ENCODE data around the gene SCRN2.

Gene SCRN2

GRCh38 chr17:47819475-47819874, 21.6 kb downstream of the SCRN2 start:
- no peak for DNase-seq

GRCh38 chr17:47818002-47818695, 22.9 kb downstream of the SCRN2 start:
- no peak for DNase-seq

GRCh38 chr17:47816947-47817346, 24.1 kb downstream of the SCRN2 start:
- no peak for DNase-seq

- DNase-seq, result no peak
Measured at GRCh38 chr17:47816111-47816735, 24.9 kb downstream of the SCRN2 start.

GRCh38 chr17:47815106-47815918, 25.8 kb downstream of the SCRN2 start:
- no peak for DNase-seq

- DNase-seq, result no peak
Measured at GRCh38 chr17:47813512-47814031, 27.5 kb downstream of the SCRN2 start.

GRCh38 chr17:47813077-47813476, 28.0 kb downstream of the SCRN2 start:
- DNase-seq, result no peak

- no peak for DNase-seq
Measured at GRCh38 chr17:47812146-47812920, 28.7 kb downstream of the SCRN2 start.

- no peak for DNase-seq
Measured at GRCh38 chr17:47811709-47812108, 29.4 kb downstream of the SCRN2 start.

GRCh38 chr17:47810901-47811635, 30.0 kb downstream of the SCRN2 start:
- DNase-seq, result no peak

- peak in 1 of 5 donors; percentile 54 for DNase-seq
Measured at GRCh38 chr17:47810200-47810821, 30.8 kb downstream of the SCRN2 start.

GRCh38 chr17:47808830-47809480, 32.1 kb downstream of the SCRN2 start:
- no peak for DNase-seq

GRCh38 chr17:47808036-47808829, 32.8 kb downstream of the SCRN2 start:
- DNase-seq, result no peak

- no peak for DNase-seq
Measured at GRCh38 chr17:47807421-47807820, 33.7 kb downstream of the SCRN2 start.

- no peak for DNase-seq
Measured at GRCh38 chr17:47806913-47807255, 34.2 kb downstream of the SCRN2 start.

- no peak for DNase-seq
Measured at GRCh38 chr17:47806026-47806912, 34.8 kb downstream of the SCRN2 start.

- no peak for DNase-seq
Measured at GRCh38 chr17:47804461-47804860, 36.6 kb downstream of the SCRN2 start.

- no peak for DNase-seq
Measured at GRCh38 chr17:47803751-47804150, 37.3 kb downstream of the SCRN2 start.

GRCh38 chr17:47803201-47803600, 37.9 kb downstream of the SCRN2 start:
- no peak for DNase-seq
